KMS-11 (cell line): ENCODE data around the gene PTPRK.

Source experiments
- H2AFZ ChIP-seq: fragments of 200-600 bp; sonication (generic); 2 replicates; pipeline ENCODE4 v1.6.1; 2016; ENCODE audit warnings: antibody characterized with exemption, mixed run types, low read depth
- H3K27ac ChIP-seq: fragments of 200-600 bp; sonication (generic); 2 replicates; pipeline ENCODE4 v1.6.1; 2016; ENCODE audit warnings: mild to moderate bottlenecking, mixed run types
- H3K27me3 ChIP-seq: fragments of 200-600 bp; sonication (generic); 2 replicates; pipeline ENCODE4 v1.6.1; 2017; ENCODE audit warnings: mild to moderate bottlenecking, low read depth, mixed run types, moderate library complexity; ENCODE audit not compliant: insufficient read depth
- H3K36me3 ChIP-seq: fragments of 200-600 bp; sonication (generic); 2 replicates; pipeline ENCODE4 v1.6.1; 2017; ENCODE audit warnings: mild to moderate bottlenecking, mixed run types; ENCODE audit not compliant: insufficient read depth
- H3K4me1 ChIP-seq: fragments of 200-600 bp; sonication (generic); 2 replicates; pipeline ENCODE4 v1.6.1; 2016; ENCODE audit warnings: mild to moderate bottlenecking, low read depth, mixed run types; ENCODE audit not compliant: poor library complexity, severe bottlenecking
- H3K4me2 ChIP-seq: fragments of 200-600 bp; sonication (generic); 2 replicates; pipeline ENCODE4 v1.7.0; 2016; ENCODE audit warnings: mild to moderate bottlenecking, mixed run types
- H3K4me3 ChIP-seq: fragments of 200-600 bp; sonication (generic); IDR thresholded peaks from 2 replicates; pipeline ENCODE4 v1.6.1; 2017; ENCODE audit warnings: low read depth, low read length, mixed read lengths; ENCODE audit not compliant: insufficient read depth
- H3K79me2 ChIP-seq: fragments of 200-600 bp; sonication (generic); 2 replicates; pipeline ENCODE4 v1.6.1; 2016; ENCODE audit warnings: low read depth, mixed run types; ENCODE audit not compliant: insufficient read depth
- H3K9ac ChIP-seq: fragments of 200-600 bp; sonication (generic); 2 replicates; pipeline ENCODE4 v1.6.1; 2016; ENCODE audit warnings: mild to moderate bottlenecking, mixed run types
- H4K20me1 ChIP-seq: fragments of 200-600 bp; sonication (generic); 2 replicates; pipeline ENCODE4 v1.6.1; 2016; ENCODE audit warnings: mild to moderate bottlenecking, mixed run types; ENCODE audit not compliant: insufficient read depth
- TF ChIP-seq, protein P1 (sequence below): fragments of 200-600 bp; sonication (generic); conservative IDR thresholded peaks from 2 replicates; pipeline ENCODE4 v1.6.1; 2017; ENCODE audit warnings: low read depth, mild to moderate bottlenecking, antibody characterized with exemption, low read length, moderate library complexity, mixed read lengths

Gene PTPRK

DNA sequence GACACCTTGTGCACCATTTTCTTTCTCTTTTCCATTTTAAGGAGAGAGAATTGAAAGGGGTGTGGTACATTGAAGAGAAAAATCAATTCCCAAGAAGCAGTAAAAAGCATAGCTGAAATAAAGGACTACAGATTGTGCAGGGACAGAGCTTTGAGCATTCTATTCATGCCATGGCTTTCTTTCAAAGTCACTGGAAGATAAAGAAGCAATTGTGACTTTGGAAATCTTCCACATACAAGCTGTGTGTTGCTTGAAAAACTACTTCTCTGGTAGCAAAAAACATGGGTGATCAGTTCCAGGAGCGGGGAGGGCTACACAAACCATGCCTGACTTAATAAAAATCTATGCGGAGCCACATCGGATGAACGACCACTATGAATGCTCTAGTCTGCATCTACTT lies 389.4 kb downstream of the PTPRK start:
- H3K4me3 ChIP-seq = no peak overlapping the region
- peaks cover 37% of the 10 kb centered on the region for H3K4me1 ChIP-seq
- no peak overlapping the region for H3K4me2 ChIP-seq
- no peak overlapping the region for H3K27ac ChIP-seq
- no peak overlapping the region for H3K9ac ChIP-seq
- no peak overlapping the region for H2AFZ ChIP-seq
- no peaks in the 10 kb centered on the region for H3K79me2 ChIP-seq
- H3K27me3 ChIP-seq = no peaks in the 10 kb centered on the region
- TF ChIP-seq, protein P1, sequence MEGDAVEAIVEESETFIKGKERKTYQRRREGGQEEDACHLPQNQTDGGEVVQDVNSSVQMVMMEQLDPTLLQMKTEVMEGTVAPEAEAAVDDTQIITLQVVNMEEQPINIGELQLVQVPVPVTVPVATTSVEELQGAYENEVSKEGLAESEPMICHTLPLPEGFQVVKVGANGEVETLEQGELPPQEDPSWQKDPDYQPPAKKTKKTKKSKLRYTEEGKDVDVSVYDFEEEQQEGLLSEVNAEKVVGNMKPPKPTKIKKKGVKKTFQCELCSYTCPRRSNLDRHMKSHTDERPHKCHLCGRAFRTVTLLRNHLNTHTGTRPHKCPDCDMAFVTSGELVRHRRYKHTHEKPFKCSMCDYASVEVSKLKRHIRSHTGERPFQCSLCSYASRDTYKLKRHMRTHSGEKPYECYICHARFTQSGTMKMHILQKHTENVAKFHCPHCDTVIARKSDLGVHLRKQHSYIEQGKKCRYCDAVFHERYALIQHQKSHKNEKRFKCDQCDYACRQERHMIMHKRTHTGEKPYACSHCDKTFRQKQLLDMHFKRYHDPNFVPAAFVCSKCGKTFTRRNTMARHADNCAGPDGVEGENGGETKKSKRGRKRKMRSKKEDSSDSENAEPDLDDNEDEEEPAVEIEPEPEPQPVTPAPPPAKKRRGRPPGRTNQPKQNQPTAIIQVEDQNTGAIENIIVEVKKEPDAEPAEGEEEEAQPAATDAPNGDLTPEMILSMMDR = no peak
- no peaks in the 10 kb centered on the region for H3K36me3 ChIP-seq
- H4K20me1 ChIP-seq = no peaks in the 10 kb centered on the region

GRCh38 chr6:128129679-128130078 lies 390.7 kb downstream of the PTPRK start:
- no peaks in the 10 kb centered on the region for H3K36me3 ChIP-seq
- no peak overlapping the region for H3K27ac ChIP-seq
- TF ChIP-seq, protein P1 = no peak
- H3K4me3 ChIP-seq = no peak overlapping the region
- H3K79me2 ChIP-seq = no peaks in the 10 kb centered on the region
- no peak overlapping the region for H2AFZ ChIP-seq
- H3K27me3 ChIP-seq = no peaks in the 10 kb centered on the region
- no peak overlapping the region for H3K4me2 ChIP-seq
- peaks cover 36% of the 10 kb centered on the region for H3K4me1 ChIP-seq
- H3K9ac ChIP-seq = no peak overlapping the region
- no peaks in the 10 kb centered on the region for H4K20me1 ChIP-seq

GRCh38 chr6:128127650-128128049 lies 392.7 kb downstream of the PTPRK start:
- Histone ChIP-seq H3K4me3 (no peak overlapping the region), H3K79me2 (no peaks in the 10 kb centered on the region), H3K9ac (no peak overlapping the region), H3K36me3 (no peaks in the 10 kb centered on the region), H3K27me3 (no peaks in the 10 kb centered on the region), H3K4me2 (no peak overlapping the region), H3K27ac (no peak overlapping the region), H2AFZ (no peak overlapping the region), H4K20me1 (no peaks in the 10 kb centered on the region), H3K4me1 (peaks cover 30% of the 10 kb centered on the region)
- TF ChIP-seq, protein P1 = no peak

DNA sequence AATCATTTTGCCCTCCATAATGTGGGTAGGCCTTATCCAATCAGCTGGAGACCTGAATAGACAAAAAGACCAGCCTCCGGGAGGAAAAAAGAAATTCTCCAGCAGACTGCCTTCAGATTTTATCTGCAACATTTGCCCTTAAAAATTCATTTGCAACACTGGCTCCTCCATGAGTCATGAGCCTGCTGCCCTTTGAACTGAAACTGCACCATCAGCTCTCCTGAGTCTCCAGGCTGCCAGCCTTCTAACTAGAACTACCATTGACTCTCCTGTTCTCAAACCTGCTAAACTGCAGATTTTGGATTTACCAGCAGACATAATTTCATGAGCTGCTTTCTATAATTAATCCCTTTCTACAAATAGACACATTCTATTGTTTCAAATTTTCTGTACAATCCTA lies 395.7 kb downstream of the PTPRK start:
- Histone ChIP-seq H4K20me1 (no peaks in the 10 kb centered on the region), H3K36me3 (no peaks in the 10 kb centered on the region), H3K4me1 (peaks cover 36% of the 10 kb centered on the region), H2AFZ (no peak overlapping the region), H3K27me3 (no peaks in the 10 kb centered on the region), H3K27ac (peak overlapping the region; percentile 41; the same call in 1 of the 2 replicates), H3K4me3 (no peak overlapping the region), H3K4me2 (peak overlapping the region; percentile 14; the same call in 1 of the 2 replicates), H3K9ac (no peak overlapping the region), H3K79me2 (no peaks in the 10 kb centered on the region)
- TF ChIP-seq, protein P1 = no peak
